ENCODE results near the gene GPR32. TPM values are rescaled to one million over a fixed set of nuclear protein-coding genes. Genes with fewer than 3 reads are reported as not detected.

Gene GPR32
- total RNA-seq, result not detected in 2 replicates

GRCh38 chr19:50770164-50770563, at the start of gene GPR32:
TSS of gene GPR32 (plus strand) at chr19:50770464. CDS start at chr19:50770601, 137 bp downstream.

GRCh38 chr19:50723069-50723468, 47.2 kb upstream of the GPR32 start, which contains the start of gene CLEC11A:
TSS of gene CLEC11A (plus strand) at chr19:50723364. CDS start at chr19:50723526, 162 bp downstream.

GRCh38 chr19:50790396-50790795, 20.1 kb downstream of the GPR32 start, which contains the start of gene ACP4:
TSS of gene ACP4 (plus strand) at chr19:50790415. CDS start at chr19:50790415, 0 bp downstream.

Small RNA genes within 50 kb of the gene (small RNA-seq; reads per million reads assigned to genes)
- 129 reads per million, percentile 99 among the genes with 10 or more reads in this experiment for gene SNORD88A
- gene SNORD88B, result not detected
- not detected for gene SNORD88C

Other genes starting within 250 kb of the GPR32 start
- under 0.01 and 0.07 TPM in 2 replicates for gene LRRC4B, start 202.0 kb upstream of the GPR32 start, total RNA-seq
- gene SYT3, start 130.6 kb upstream of the GPR32 start, total RNA-seq, result 0.13 TPM in 1 of 2 replicates, not detected in the other
- 0.40 TPM in 1 of 2 replicates, not detected in the other for gene C19orf81, start 121.0 kb upstream of the GPR32 start, total RNA-seq
- gene SHANK1, start 50.7 kb upstream of the GPR32 start, total RNA-seq, result 1.5 and 2.9 TPM in 2 replicates
- 5.1 and 8.0 TPM in 2 replicates for gene CLEC11A, start 47.1 kb upstream of the GPR32 start, total RNA-seq
- not detected in 2 replicates for gene ACP4, start 20.0 kb downstream of the GPR32 start, total RNA-seq
- gene KLK1, start 53.3 kb downstream of the GPR32 start, total RNA-seq, result not detected in 2 replicates
- 0.13 TPM in 1 of 2 replicates, not detected in the other for gene KLK15, start 63.1 kb downstream of the GPR32 start, total RNA-seq
- not detected in 2 replicates for gene KLK3, start 84.5 kb downstream of the GPR32 start, total RNA-seq
- gene KLK2, start 103.0 kb downstream of the GPR32 start, total RNA-seq, result not detected in 2 replicates
- gene KLK4, start 140.9 kb downstream of the GPR32 start, total RNA-seq, result not detected in 2 replicates
- not detected in 2 replicates for gene KLK5, start 182.6 kb downstream of the GPR32 start, total RNA-seq
- 0.14 TPM in 1 of 2 replicates, not detected in the other for gene KLK6, start 199.1 kb downstream of the GPR32 start, total RNA-seq
- gene KLK7, start 213.5 kb downstream of the GPR32 start, total RNA-seq, result not detected in 2 replicates
- not detected in 2 replicates for gene KLK8, start 231.1 kb downstream of the GPR32 start, total RNA-seq
- gene KLK10, start 249.2 kb downstream of the GPR32 start, total RNA-seq, result not detected in 2 replicates